ENCODE data around the gene CDH4. TPM values are rescaled to one million over a fixed set of nuclear protein-coding genes. Genes with fewer than 3 reads are reported as not detected.

Gene CDH4
- total RNA-seq, 3 donors from 2014 or later (not counting 1 experiment from before 2014, with no cell fraction given) = 0.18 TPM; not detected in 2

GRCh38 chr20:61958773-61959700 lies 707.0 kb downstream of the CDH4 start:
- no peaks in the 10 kb centered on the region for H3K36me3 Mint-ChIP-seq

GRCh38 chr20:61960836-61961235 lies 708.8 kb downstream of the CDH4 start:
- TF ChIP-seq CTCF (IDR thresholded peaks at IDR 0.05) = no peak
- 93% methylated on average over 8 of the region's 12 CpGs for WGBS (ENCODE audit: insufficient coverage)
- ATAC-seq (no peak), DNase-seq (no peak)
- H3K36me3 ChIP-seq (ENCODE audit: control insufficient read depth, insufficient read depth, low read length) = no peaks in the 10 kb centered on the region
- H3K27me3 Mint-ChIP-seq (ENCODE audit: low read depth in 2 of 2) = peaks cover 8 to 10% of the 10 kb centered on the region in 2 donors
- no peak overlapping the region for H3K4me3 Mint-ChIP-seq
- no peaks in the 10 kb centered on the region for H3K9me3 ChIP-seq (ENCODE audit: control insufficient read depth, insufficient read depth, low read length)
- H3K27me3 ChIP-seq (ENCODE audit: control insufficient read depth, insufficient read depth, low read length) = peaks cover 5% of the 10 kb centered on the region
- H3K4me1 Mint-ChIP-seq = no peaks in the 10 kb centered on the region
- H3K4me3 ChIP-seq (ENCODE audit: low read length) = no peak overlapping the region
- H3K4me1 ChIP-seq (ENCODE audit: control insufficient read depth, insufficient read depth, low read length) = peaks cover under 1% of the 10 kb centered on the region
- H3K9me3 Mint-ChIP-seq = no peaks in the 10 kb centered on the region
- no peak overlapping the region for H3K27ac ChIP-seq (ENCODE audit: low read length)
- no peak overlapping the region for H3K27ac Mint-ChIP-seq
- H3K36me3 Mint-ChIP-seq = no peaks in the 10 kb centered on the region
- intact Hi-C loops (cut with micrococcal nuclease) = no loop called here

More at GRCh38 chr20:61958773-61959700, 707.0 kb downstream of the CDH4 start:
- Mint-ChIP-seq H3K4me1 (peaks cover 0 to 5% of the 10 kb centered on the region in 2 donors), H3K9me3 (no peaks in the 10 kb centered on the region), H3K27me3 (ENCODE audit: low read depth in 2 of 2) (peaks cover 14 to 27% of the 10 kb centered on the region in 2 donors), H3K4me3 (no peak overlapping the region), H3K27ac (no peak overlapping the region)
- Histone ChIP-seq H3K27me3 (ENCODE audit: control insufficient read depth, insufficient read depth, low read length) (no peaks in the 10 kb centered on the region), H3K27ac (ENCODE audit: low read length) (no peak overlapping the region), H3K36me3 (ENCODE audit: control insufficient read depth, insufficient read depth, low read length) (no peaks in the 10 kb centered on the region), H3K4me3 (ENCODE audit: low read length) (no peak overlapping the region), H3K4me1 (ENCODE audit: control insufficient read depth, insufficient read depth, low read length) (no peaks in the 10 kb centered on the region), H3K9me3 (ENCODE audit: control insufficient read depth, insufficient read depth, low read length) (no peaks in the 10 kb centered on the region)
- no peak for DNase-seq
- intact Hi-C loops (cut with micrococcal nuclease) = no loop called here
- no peak for ATAC-seq
- TF ChIP-seq CTCF (IDR thresholded peaks at IDR 0.05) = no peak
- WGBS (ENCODE audit: insufficient coverage) = 84% methylated on average over 22 of the region's 22 CpGs

GRCh38 chr20:61963149-61963548 lies 711.1 kb downstream of the CDH4 start:
- TF ChIP-seq CTCF (IDR thresholded peaks at IDR 0.05) = no peak
- no peak overlapping the region for H3K27ac ChIP-seq (ENCODE audit: low read length)
- intact Hi-C loops (cut with micrococcal nuclease) = no loop called here
- Mint-ChIP-seq H3K4me3 (no peak overlapping the region), H3K4me1 (peaks cover 0 to 3% of the 10 kb centered on the region in 2 donors), H3K27ac (no peak overlapping the region), H3K9me3 (no peaks in the 10 kb centered on the region), H3K27me3 (ENCODE audit: low read depth in 2 of 2) (peaks cover 8 to 10% of the 10 kb centered on the region in 2 donors), H3K36me3 (no peaks in the 10 kb centered on the region)
- H3K4me1 ChIP-seq (ENCODE audit: control insufficient read depth, insufficient read depth, low read length) = peaks cover 5% of the 10 kb centered on the region
- DNase-seq = no peak
- H3K4me3 ChIP-seq (ENCODE audit: low read length) = no peak overlapping the region
- no peak for ATAC-seq
- no peaks in the 10 kb centered on the region for H3K36me3 ChIP-seq (ENCODE audit: control insufficient read depth, insufficient read depth, low read length)
- 85% methylated on average over 9 of the region's 9 CpGs for WGBS (ENCODE audit: insufficient coverage)
- no peaks in the 10 kb centered on the region for H3K9me3 ChIP-seq (ENCODE audit: control insufficient read depth, insufficient read depth, low read length)
- peaks cover 5% of the 10 kb centered on the region for H3K27me3 ChIP-seq (ENCODE audit: control insufficient read depth, insufficient read depth, low read length)
